Liver (tissue), 9 donors: ENCODE measurements around the gene PIK3R3. TPM values are rescaled to one million over a fixed set of nuclear protein-coding genes. Genes with fewer than 3 reads are reported as not detected.

Experiments
- DNase-seq: peaks from one replicate; pipeline ENCODE4 v3.0.0-alpha.2; 2017; ENCODE audit warnings: low spot score
- H3K27ac ChIP-seq, 2 donors: one replicate each; pipeline ENCODE4 v1.7.0; 2013; ENCODE audit warnings: inconsistent platforms in 2 of 2, low read length in 2 of 2, control low read depth in 1 of 2, low read depth in 1 of 2, mild to moderate bottlenecking in 1 of 2
- H3K27me3 ChIP-seq, 4 donors: one replicate each; pipeline versions ENCODE4 v1.6.1 to v1.7.0; 2013; ENCODE audit warnings: low read length in 3 of 4, inconsistent platforms in 1 of 4, mild to moderate bottlenecking in 1 of 4, moderate library complexity in 1 of 4; ENCODE audit not compliant: control insufficient read depth in 4 of 4, insufficient read depth in 4 of 4
- H3K36me3 ChIP-seq, 4 donors: one replicate each; pipeline versions ENCODE4 v1.6.1 to v1.7.0; 2013; ENCODE audit warnings: low read length in 3 of 4, mild to moderate bottlenecking in 3 of 4, low read depth in 1 of 4, moderate library complexity in 1 of 4; ENCODE audit not compliant: control insufficient read depth in 4 of 4, insufficient read depth in 3 of 4
- H3K4me1 ChIP-seq, 4 donors: one replicate each; pipeline versions ENCODE4 v1.6.1 to v1.7.0; 2013; ENCODE audit warnings: low read length in 3 of 4, mild to moderate bottlenecking in 3 of 4, moderate library complexity in 1 of 4; ENCODE audit not compliant: control insufficient read depth in 4 of 4, insufficient read depth in 4 of 4
- H3K4me3 ChIP-seq, 3 donors: one replicate each; pipeline versions ENCODE4 v1.6.1 to v1.7.0; 2013; ENCODE audit warnings: low read length in 3 of 3, control low read depth in 1 of 3, low read depth in 1 of 3, mild to moderate bottlenecking in 1 of 3
- H3K9ac ChIP-seq, 2 donors: one replicate each; pipeline ENCODE4 v1.7.0; 2013; ENCODE audit warnings: low read length in 2 of 2, mild to moderate bottlenecking in 2 of 2, moderate library complexity in 2 of 2, control low read depth in 1 of 2, low read depth in 1 of 2
- H3K9me3 ChIP-seq, 4 donors: one replicate each; pipeline versions ENCODE4 v1.6.1 to v1.7.0; 2013; ENCODE audit warnings: low read length in 3 of 4; ENCODE audit not compliant: control insufficient read depth in 4 of 4
- CTCF ChIP-seq: fragments of 150-350 bp; IDR thresholded peaks from 2 replicates; pipeline ENCODE4 v1.5.1; 2017; ENCODE audit warnings: improper control_type of control experiment, low read depth, low read length; ENCODE audit not compliant: missing input control
- EGR1 ChIP-seq, 2 donors: IDR thresholded peaks; 2 replicates each; pipeline ENCODE4 v1.6.1; 2016 to 2018; ENCODE audit warnings: antibody characterized with exemption in 2 of 2, low read depth in 2 of 2
- FOXA1 ChIP-seq: IDR thresholded peaks from 2 replicates; pipeline ENCODE4 v1.6.1; 2016; ENCODE audit warnings: antibody characterized with exemption
- FOXA2 ChIP-seq: IDR thresholded peaks from 2 replicates; pipeline ENCODE4 v1.6.1; 2016; ENCODE audit warnings: antibody characterized with exemption
- GABPA ChIP-seq, 2 donors: IDR thresholded peaks in 1 of 2; conservative IDR thresholded peaks in 1 of 2; 2 replicates each; pipeline ENCODE4 v1.6.1; 2016; ENCODE audit warnings: antibody characterized with exemption in 2 of 2, mild to moderate bottlenecking in 1 of 2, moderate library complexity in 1 of 2
- HNF4A ChIP-seq, 2 donors: conservative IDR thresholded peaks; 2 replicates each; pipeline ENCODE4 v1.6.1; 2016; ENCODE audit warnings: antibody characterized with exemption in 2 of 2, mild to moderate bottlenecking in 2 of 2
- HNF4G ChIP-seq: IDR thresholded peaks from 2 replicates; pipeline ENCODE4 v1.6.1; 2016; ENCODE audit warnings: antibody characterized with exemption
- JUND ChIP-seq, 2 donors: IDR thresholded peaks; 2 replicates each; pipeline ENCODE4 v1.6.1; 2016; ENCODE audit warnings: antibody characterized with exemption in 2 of 2
- NR2F2 ChIP-seq: IDR thresholded peaks from 2 replicates; pipeline ENCODE4 v1.6.1; 2016; ENCODE audit warnings: antibody characterized with exemption
- RAD21 ChIP-seq, 2 donors: IDR thresholded peaks; 2 replicates each; pipeline ENCODE4 v1.6.1; 2016; ENCODE audit warnings: antibody characterized with exemption in 2 of 2, mild to moderate bottlenecking in 2 of 2
- REST ChIP-seq: IDR thresholded peaks from 2 replicates; pipeline ENCODE4 v1.6.1; 2016; ENCODE audit warnings: antibody characterized with exemption, mild to moderate bottlenecking
- RXRA ChIP-seq, 2 donors: IDR thresholded peaks; 2 replicates each; pipeline ENCODE4 v1.6.1; 2017 to 2018; ENCODE audit warnings: antibody characterized with exemption in 2 of 2, mild to moderate bottlenecking in 1 of 2
- SP1 ChIP-seq: IDR thresholded peaks from 2 replicates; pipeline ENCODE4 v1.6.1; 2018; ENCODE audit warnings: antibody characterized with exemption, mild to moderate bottlenecking
- TAF1 ChIP-seq: conservative IDR thresholded peaks from 2 replicates; pipeline ENCODE4 v1.6.1; 2016; ENCODE audit warnings: antibody characterized with exemption, mild to moderate bottlenecking
- ZBTB33 ChIP-seq: IDR thresholded peaks from 2 replicates; pipeline ENCODE4 v1.6.1; 2016; ENCODE audit warnings: antibody characterized with exemption
- WGBS: extraction: QIAGEN DNeasy Blood & Tissue Kit; methylation state at CpG from one replicate; pipeline ENCODE4 v1.1.7; 2013; 5-methylcytosine and 5-hydroxymethylcytosine counted together
- polyA plus RNA-seq, 2 donors: library from polyadenylated mRNA; stranded (reverse) in 1 of 2; unstranded in 1 of 2; fragments of 200-250 nt in 1 of 2; fragments of >200 nt in 1 of 2; fragmentation: Nextera tagmentation in 1 of 2; extraction: Ambion mirVana in 1 of 2; gene quantifications; one replicate each; pipeline versions ENCODE4 v1.2.1 to v1.2.3, GENCODE V29; 2013 to 2015
- total RNA-seq, 2 donors: library from RNA; depleted of rRNA; stranded (reverse); fragments of >200 nt; gene quantifications; one replicate each; pipeline ENCODE4 v1.2.3, GENCODE V29; 2014
- TF ChIP-seq, protein P1 (sequence below): IDR thresholded peaks from 2 replicates; pipeline ENCODE4 v1.6.1; 2016; ENCODE audit warnings: antibody characterized with exemption
- donor health status: healthy.
- donor health status: healthy.
- donor health status: healthy.
- donor health status: healthy.
- donor health status: healthy.

PIK3R3 gene
- total and polyA plus RNA-seq, 4 donors = 1.5 to 4.6 (median 2.7) TPM

GRCh38 chr1:46076343-46076742 is 56.1 kb downstream of the PIK3R3 start:
- Histone ChIP-seq H3K9ac (no peak overlapping the region), H3K9me3 (no peaks in the 10 kb centered on the region), H3K4me1 (peaks cover 0 to 2% (median 0%) of the 10 kb centered on the region in 4 donors), H3K4me3 (no peak overlapping the region), H3K36me3 (no peaks in the 10 kb centered on the region), H3K27ac (no peak overlapping the region), H3K27me3 (no peaks in the 10 kb centered on the region)
- 92% methylated on average over 2 of the region's 2 CpGs for WGBS
- TF ChIP-seq TAF1 (no peak), JUND (IDR thresholded peaks at IDR 0.05) (no peak), FOXA1 (no peak)
- no peak for DNase-seq

DNA sequence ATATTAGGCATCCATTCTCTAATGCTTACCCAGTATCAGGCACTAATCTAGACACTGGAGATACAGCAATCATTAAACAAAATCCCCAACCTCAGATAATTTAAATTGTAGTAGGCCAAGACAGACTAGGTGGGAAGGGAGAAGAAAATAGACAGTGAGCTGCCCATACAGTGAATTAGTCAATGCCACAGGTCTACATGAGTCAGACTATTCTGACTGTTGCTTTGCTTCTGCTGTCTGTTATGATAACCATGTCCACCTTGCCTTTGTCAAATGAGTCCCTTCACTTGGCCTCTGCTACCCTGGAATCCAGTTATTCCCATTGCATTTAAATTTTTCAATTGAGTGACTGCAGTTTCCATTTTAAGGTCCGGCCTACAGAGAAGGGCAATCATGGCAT is 59.5 kb downstream of the PIK3R3 start:
- Histone ChIP-seq H3K9me3 (no peaks in the 10 kb centered on the region), H3K27me3 (no peaks in the 10 kb centered on the region), H3K36me3 (no peaks in the 10 kb centered on the region), H3K4me1 (peaks cover 0 to 2% (median 0%) of the 10 kb centered on the region in 4 donors), H3K27ac (no peak overlapping the region), H3K9ac (no peak overlapping the region), H3K4me3 (no peak overlapping the region)
- DNase-seq = no peak
- TF ChIP-seq HNF4A (conservative IDR thresholded peaks at IDR 0.05) (no peak), RAD21 (IDR thresholded peaks at IDR 0.05) (no peak), NR2F2 (no peak), JUND (IDR thresholded peaks at IDR 0.05) (no peak), GABPA (IDR thresholded peaks at IDR 0.05 in 1 of 2, conservative IDR thresholded peaks at IDR 0.05 in 1 of 2) (no peak), FOXA2 (no peak), RXRA (IDR thresholded peaks at IDR 0.05) (no peak)
- 97% methylated on average over 1 of the region's 1 CpG for WGBS

GRCh38 chr1:46070164-46070814 is 62.1 kb downstream of the PIK3R3 start:
- Histone ChIP-seq H3K9ac (no peak overlapping the region), H3K4me1 (peaks cover 0 to 2% (median 0%) of the 10 kb centered on the region in 4 donors), H3K27ac (no peak overlapping the region), H3K9me3 (no peaks in the 10 kb centered on the region), H3K4me3 (no peak overlapping the region), H3K27me3 (no peaks in the 10 kb centered on the region), H3K36me3 (no peaks in the 10 kb centered on the region)
- DNase-seq = no peak
- TF ChIP-seq HNF4G (no peak), RXRA (IDR thresholded peaks at IDR 0.05) (peak in 1 of 2 donors; percentile 33)
- 78% methylated on average over 6 of the region's 6 CpGs for WGBS

DNA sequence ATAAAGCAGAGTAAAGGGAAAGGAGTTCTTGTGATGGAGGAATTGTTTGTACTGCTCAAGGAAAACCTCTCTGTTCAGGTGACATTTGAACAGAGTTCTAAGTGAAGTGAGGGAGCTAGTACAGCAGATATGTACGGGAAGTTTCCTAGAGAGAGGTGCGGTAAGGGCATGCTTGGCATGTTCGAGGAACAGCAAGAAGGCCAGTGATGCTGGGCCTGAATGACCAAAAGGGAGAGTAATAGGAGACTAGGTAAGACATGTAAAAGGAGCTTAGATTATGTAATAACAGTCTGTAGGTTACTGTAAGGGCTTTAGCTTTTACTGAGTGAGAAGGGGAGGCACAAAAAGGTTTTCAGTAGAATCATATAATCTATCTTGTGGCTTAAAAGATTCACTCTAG is 63.9 kb downstream of the PIK3R3 start:
- peaks cover 0 to 4% (median 0%) of the 10 kb centered on the region in 4 donors for H3K4me1 ChIP-seq
- H3K4me3 ChIP-seq = no peak overlapping the region
- no peaks in the 10 kb centered on the region for H3K36me3 ChIP-seq
- H3K27ac ChIP-seq = no peak overlapping the region
- WGBS = 89% methylated on average over 3 of the region's 3 CpGs
- H3K9me3 ChIP-seq = no peaks in the 10 kb centered on the region
- H3K27me3 ChIP-seq = no peaks in the 10 kb centered on the region
- no peak for TF ChIP-seq FOXA2
- no peak for TF ChIP-seq JUND (IDR thresholded peaks at IDR 0.05)
- no peak for TF ChIP-seq HNF4A (conservative IDR thresholded peaks at IDR 0.05)
- TF ChIP-seq CTCF = no peak
- no peak for TF ChIP-seq EGR1 (IDR thresholded peaks at IDR 0.05; ENCODE audit: low read depth in 2 of 2)
- no peak for TF ChIP-seq TAF1
- TF ChIP-seq, protein P1, sequence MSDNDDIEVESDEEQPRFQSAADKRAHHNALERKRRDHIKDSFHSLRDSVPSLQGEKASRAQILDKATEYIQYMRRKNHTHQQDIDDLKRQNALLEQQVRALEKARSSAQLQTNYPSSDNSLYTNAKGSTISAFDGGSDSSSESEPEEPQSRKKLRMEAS = no peak
- TF ChIP-seq RAD21 (IDR thresholded peaks at IDR 0.05) = no peak
- TF ChIP-seq SP1 = no peak
- TF ChIP-seq HNF4G = no peak
- TF ChIP-seq FOXA1 = no peak
- TF ChIP-seq ZBTB33 = no peak
- TF ChIP-seq REST = no peak
- no peak overlapping the region for H3K9ac ChIP-seq
- no peak for DNase-seq
